HTERT RPE-1 (cell line): ENCODE results near the gene SLC25A39.

Source experiments
- in situ Hi-C: fragments of 300-500 bp; cut with MboI; formaldehyde crosslinking; loops from 4 replicates; pipeline ENCODE4 v1.14.3; 2020; ENCODE audit warnings: low sequenced_read_pairs

SLC25A39 gene

GRCh38 chr17:44314869-44315661 is 9.6 kb downstream of the SLC25A39 start:
- in situ Hi-C loops, result no loop called here

GRCh38 chr17:44314524-44314868 is 10.1 kb downstream of the SLC25A39 start:
- in situ Hi-C loops, result no loop called here

- in situ Hi-C loops, result no loop called here
These were observed 10.6 kb downstream of the SLC25A39 start for GRCh38 chr17:44314031-44314430.

- in situ Hi-C loops, result no loop called here
These were observed 12.1 kb downstream of the SLC25A39 start for GRCh38 chr17:44312396-44313104.

DNA sequence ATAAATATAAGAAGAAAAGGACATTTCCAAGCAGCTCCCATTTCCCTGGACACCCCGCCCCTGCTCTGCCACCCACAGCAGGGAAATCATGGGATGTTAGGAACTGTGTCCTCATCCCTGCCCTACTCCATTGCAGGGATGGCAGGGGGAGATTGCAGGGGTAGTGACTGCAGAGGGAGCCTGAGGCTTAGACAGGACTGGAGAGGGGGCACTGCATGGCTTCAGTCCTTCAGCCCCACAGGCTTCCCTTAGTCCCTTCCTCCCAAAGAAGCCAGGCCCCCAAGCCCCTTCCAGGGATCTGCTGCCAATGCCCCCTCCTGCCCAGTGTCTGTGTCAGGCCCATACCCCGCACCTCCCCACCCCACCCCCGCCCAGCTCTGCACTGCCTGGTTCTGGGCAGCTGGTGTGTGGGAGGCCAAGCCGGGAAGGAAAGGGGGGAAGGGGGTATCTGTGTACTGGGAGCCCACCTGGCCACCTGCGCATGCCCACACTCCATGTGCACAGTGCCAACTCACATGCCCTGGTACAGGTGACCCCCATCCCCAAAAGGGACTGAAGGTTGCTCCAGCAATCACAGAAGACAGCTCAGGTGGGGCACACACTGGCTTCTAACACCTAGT is 13.0 kb downstream of the SLC25A39 start:
- in situ Hi-C loops, result no loop called here

DNA sequence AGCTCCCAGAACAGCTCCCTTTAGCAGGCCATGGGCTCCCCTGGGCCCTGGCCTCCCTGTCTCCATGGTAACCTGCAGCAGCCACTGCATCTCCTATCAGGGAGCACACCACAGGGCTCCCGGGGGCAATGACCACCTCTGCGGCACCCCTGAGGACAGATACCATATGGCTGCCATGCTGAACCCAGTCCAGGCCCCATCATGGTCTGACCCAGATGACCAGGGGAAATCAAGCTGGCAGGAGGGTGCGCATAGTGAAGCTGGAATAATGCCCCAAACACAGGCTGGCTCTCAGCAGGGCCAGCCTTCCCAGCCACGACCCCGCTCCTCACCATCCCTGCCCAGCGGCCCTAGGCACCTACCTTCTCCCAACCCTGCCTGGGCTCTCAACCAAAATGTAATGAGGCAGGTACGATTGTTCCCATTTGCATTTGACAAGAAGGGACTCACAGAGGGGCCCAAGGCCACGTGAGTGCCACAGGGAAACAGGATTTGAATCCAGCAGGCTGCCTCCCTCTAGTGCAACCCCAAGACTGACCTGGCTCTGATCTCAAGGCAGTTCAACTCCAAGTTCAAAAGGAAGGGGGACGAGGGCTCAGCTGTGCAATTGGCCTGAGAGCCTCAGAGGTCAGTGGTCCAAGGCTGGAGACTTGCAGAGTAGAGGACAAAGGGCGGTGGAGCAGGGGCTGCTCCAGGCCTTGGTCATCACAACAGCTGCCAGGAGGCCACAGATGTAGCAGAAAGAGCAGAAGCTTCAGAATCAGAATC is 13.8 kb downstream of the SLC25A39 start:
- in situ Hi-C loops, result no loop called here

DNA sequence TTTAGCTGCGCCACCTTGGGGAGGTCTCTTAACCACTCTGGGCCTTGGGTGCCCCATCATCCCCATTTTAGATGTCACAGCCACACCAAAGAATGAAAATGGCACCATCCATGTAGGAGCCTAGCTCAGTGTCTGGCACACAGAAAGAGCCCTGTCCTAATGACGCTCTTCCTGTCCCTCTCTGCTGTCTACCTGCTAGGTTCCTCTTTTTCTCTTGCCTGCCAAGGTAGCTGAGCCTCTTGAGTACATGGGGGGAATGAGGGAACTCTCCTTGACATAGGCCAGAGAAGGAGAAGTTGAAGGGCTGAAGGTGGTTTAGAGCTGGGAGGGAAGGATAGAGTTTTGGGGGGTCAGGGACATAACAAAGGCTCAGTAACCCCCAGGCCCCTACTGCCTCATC is 14.4 kb downstream of the SLC25A39 start:
- in situ Hi-C loops, result no loop called here

GRCh38 chr17:44309472-44309871 is 15.2 kb downstream of the SLC25A39 start:
- in situ Hi-C loops, result no loop called here

GRCh38 chr17:44308865-44309264 is 15.8 kb downstream of the SLC25A39 start:
- in situ Hi-C loops, result no loop called here

DNA sequence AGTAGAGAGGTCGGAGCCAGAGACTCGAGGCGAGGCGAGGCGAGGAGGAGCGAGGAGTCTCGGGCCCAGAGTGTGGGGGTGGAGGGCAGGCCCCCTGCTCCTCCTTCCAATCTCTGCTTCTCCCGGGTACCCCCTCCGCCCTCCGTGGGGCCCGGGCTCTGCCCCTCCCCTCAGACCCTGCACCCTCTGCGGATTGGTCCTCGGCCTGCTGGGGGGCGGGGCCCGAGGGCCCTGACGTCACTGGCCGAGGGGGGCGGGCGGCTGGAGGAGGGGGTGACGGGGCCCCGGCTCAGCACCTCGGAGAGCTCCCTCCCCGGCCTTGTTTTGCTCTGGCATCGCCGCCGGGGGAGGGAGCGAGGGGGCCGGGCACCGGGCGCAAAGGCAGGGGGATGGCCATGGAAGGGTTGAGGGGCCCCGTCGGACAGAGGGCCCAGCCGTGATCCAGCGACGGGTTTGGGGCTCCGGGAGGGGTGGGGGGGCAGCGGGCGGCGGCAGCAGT is 16.3 kb downstream of the SLC25A39 start, which contains the start of gene RUNDC3A:
RUNDC3A (plus strand) TSS at position 282 of the 499 bp plus-strand sequence. CDS start 232 bp downstream, outside the sequence.
- in situ Hi-C loops, result no loop called here

DNA sequence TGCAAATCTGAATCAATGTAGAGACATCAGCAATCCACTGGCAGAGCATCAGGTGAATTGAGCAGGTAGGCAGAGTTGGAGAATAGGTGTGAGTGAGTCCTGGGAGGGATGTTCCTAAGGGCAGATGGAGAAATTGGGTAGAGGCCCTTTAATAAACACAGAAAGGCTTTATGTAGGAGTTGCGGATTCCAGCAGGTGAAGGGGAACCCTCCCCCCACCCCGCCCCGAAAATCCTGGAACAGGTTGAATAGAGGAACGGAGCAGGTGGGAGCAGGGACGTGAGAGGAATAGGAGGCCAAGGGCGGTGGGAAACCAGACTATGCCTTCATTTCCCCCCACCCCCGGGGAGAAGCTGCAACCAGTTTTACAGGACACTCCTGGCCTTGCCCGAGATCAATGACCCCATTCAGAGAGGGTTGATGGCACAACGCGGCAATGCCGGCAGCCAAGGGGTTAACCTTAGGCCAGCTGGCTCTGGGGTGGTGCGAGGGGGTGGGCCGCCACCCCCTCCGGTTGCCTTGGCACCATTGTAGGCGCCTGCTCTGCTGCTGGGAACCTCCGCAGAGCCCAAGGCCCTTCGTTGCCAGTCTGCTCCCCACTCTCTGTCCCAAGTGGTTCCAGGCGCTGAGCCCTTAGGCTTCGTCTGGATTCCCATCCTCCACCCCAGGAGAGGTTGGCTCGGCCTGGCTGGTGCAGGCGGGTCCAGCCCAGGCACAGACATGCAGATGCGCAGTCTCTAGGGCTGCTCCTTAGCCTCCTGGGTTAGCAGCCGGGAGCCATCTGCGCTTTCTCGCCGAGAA is 17.0 kb downstream of the SLC25A39 start:
- in situ Hi-C loops, result no loop called here

- in situ Hi-C loops, result no loop called here
These were observed 20.0 kb downstream of the SLC25A39 start for GRCh38 chr17:44304651-44305050.

GRCh38 chr17:44297975-44298374 is 26.6 kb downstream of the SLC25A39 start:
- in situ Hi-C loops, result no loop called here

DNA sequence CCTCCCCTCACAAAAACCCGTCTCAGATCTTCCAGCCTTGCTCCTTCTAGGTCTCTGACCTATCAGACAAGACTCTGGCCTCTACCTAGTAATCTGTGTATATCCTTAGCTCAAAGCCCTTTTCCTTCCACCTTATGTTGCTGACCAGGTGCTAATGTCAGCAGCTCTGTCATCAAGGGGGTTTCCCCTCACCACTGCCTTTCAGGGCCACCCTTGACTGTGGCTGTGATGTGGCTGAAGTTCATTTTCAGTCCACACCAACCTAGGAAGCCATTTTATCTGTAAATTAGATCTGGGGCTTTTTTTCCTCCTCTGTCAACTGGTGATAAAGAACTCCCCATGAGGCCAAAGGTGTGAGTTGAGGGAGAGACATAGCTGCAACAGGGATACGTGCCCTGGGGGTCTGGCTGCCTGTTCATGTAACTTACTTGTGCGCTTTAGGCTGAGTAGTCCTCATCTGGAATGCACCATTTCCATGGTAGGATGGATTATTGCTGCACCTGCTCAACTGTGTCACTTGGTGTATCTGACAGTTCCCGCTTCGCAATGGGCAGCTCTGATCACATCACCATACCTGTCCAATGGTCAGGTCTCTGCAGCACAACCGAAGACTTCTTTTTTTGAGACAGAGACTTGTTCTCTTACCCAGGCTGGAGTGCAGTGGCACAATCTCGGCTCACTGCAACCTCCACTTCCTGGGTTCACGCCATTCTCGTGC is 31.0 kb downstream of the SLC25A39 start:
- in situ Hi-C loops, result no loop called here

- in situ Hi-C loops, result no loop called here
These were observed 37.0 kb downstream of the SLC25A39 start for GRCh38 chr17:44287651-44288050.

DNA sequence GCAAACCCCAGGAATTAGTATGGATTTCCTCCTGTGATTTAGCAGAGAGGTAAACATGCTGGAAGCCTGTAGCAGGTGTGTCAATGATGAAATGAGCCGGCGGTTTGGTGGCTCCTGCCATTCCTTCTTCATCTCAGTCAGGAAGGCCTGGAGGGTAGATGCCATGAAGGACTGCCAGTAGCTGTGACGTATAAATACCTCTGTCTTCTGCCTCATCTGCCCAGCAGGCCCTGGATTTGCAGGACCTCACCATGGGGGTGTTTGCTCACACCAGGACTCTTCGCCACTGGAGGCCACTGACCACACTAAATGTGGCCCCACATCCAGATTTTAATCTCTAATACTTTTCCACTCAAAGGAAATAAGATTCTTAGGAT is 40.6 kb downstream of the SLC25A39 start:
- in situ Hi-C loops, result no loop called here

GRCh38 chr17:44283344-44284023 is 41.1 kb downstream of the SLC25A39 start:
- in situ Hi-C loops, result no loop called here

DNA sequence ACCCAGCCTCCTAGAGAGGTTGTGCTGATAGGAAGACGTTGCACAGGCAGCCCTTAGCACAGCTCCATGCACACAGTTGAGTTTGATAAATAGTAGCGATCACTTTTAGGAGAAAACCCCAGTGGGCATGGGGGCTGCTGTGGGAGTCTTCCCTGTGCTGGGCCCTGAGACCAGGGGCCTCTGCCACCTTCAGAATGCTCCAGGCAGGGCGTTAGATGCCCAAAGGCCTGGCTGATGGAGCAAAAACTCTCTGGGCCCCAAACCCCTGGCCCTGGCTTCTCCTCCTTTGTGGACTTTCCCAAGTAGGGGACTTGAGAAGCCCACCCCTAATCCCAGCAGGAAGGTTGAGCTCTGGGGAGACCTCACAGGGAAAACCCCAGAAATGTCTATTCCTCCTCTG is 42.4 kb downstream of the SLC25A39 start:
- in situ Hi-C loops, result no loop called here

GRCh38 chr17:44281570-44281969 is 43.1 kb downstream of the SLC25A39 start:
- in situ Hi-C loops, result no loop called here
